Dedifferentiated amniotic fluid mesenchymal stem cell (primary cell): ENCODE data around the gene CELA2A.
A peak's percentile ranks its signal among the peaks of the same experiment; 100 is the strongest.

ENCODE experiments used
- DNase-seq: peaks from one replicate; pipeline ENCODE4 v3.0.0-alpha.2; 2016; ENCODE audit errors: extremely low spot score

The CELA2A gene

GRCh38 chr1:15456313-15456954, at the start of gene CELA2A:
CELA2A (plus strand) TSS chr1:15456732; CDS start chr1:15456754, 22 bp downstream.
- DNase-seq: no peak

- DNase-seq: no peak
These were observed 49.0 kb upstream of the CELA2A start for GRCh38 chr1:15407580-15407979.

GRCh38 chr1:15408890-15409387, 47.6 kb upstream of the CELA2A start:
- no peak for DNase-seq

GRCh38 chr1:15409388-15410222, 46.9 kb upstream of the CELA2A start, which contains the start of gene EFHD2:
EFHD2 (plus strand) TSS chr1:15409888; CDS start chr1:15409972, 84 bp downstream.
- peak; percentile 43 for DNase-seq

- DNase-seq: no peak
These were observed 46.2 kb upstream of the CELA2A start for GRCh38 chr1:15410223-15410883.

GRCh38 chr1:15410884-15411245, 45.7 kb upstream of the CELA2A start:
- DNase-seq: no peak

GRCh38 chr1:15411593-15412137, 44.9 kb upstream of the CELA2A start:
- no peak for DNase-seq

GRCh38 chr1:15412175-15412800, 44.2 kb upstream of the CELA2A start:
- no peak for DNase-seq

- no peak for DNase-seq
These were observed 43.7 kb upstream of the CELA2A start for GRCh38 chr1:15412843-15413242.

- no peak for DNase-seq
These were observed 42.7 kb upstream of the CELA2A start for GRCh38 chr1:15413563-15414444.

- DNase-seq: no peak
These were observed 42.0 kb upstream of the CELA2A start for GRCh38 chr1:15414445-15414983.

- no peak for DNase-seq
These were observed 39.2 kb upstream of the CELA2A start for GRCh38 chr1:15417059-15417934.

GRCh38 chr1:15418806-15419515, 37.6 kb upstream of the CELA2A start:
- DNase-seq: no peak

- no peak for DNase-seq
These were observed 35.6 kb upstream of the CELA2A start for GRCh38 chr1:15420853-15421465.

GRCh38 chr1:15422871-15423270, 33.7 kb upstream of the CELA2A start:
- DNase-seq: no peak

GRCh38 chr1:15423355-15424077, 33.0 kb upstream of the CELA2A start:
- no peak for DNase-seq

GRCh38 chr1:15424146-15424667, 32.3 kb upstream of the CELA2A start:
- no peak for DNase-seq
